Urothelium cell line (cell line): Measurements from ENCODE around the gene GPX1.

Experiments
- DNase-seq: peaks from one replicate; pipeline ENCODE4 v3.0.0; 2011; ENCODE audit warnings: low spot score, mixed read lengths
- FAIRE-seq: peaks from 2 replicates; lab custom pipeline; 2011; peaks lifted over from hg19 to GRCh38; lab: Jason Lieb, UNC

GPX1 gene

GRCh38 chr3:49316696-49317457 lies 41.3 kb downstream of the GPX1 start:
- DNase-seq (no peak), FAIRE-seq (no peak)

- no peak for FAIRE-seq
- DNase-seq: no peak
Measured at GRCh38 chr3:49313896-49314688, 44.1 kb downstream of the GPX1 start.

GRCh38 chr3:49311283-49311682 lies 46.9 kb downstream of the GPX1 start:
- FAIRE-seq (no peak), DNase-seq (no peak)

GRCh38 chr3:49310677-49311076 lies 47.5 kb downstream of the GPX1 start:
- DNase-seq: no peak
- FAIRE-seq: no peak
